GM19240 (cell line): ENCODE data around the gene TLL1.

ENCODE experiments used
- DNase-seq: peaks from one replicate; pipeline ENCODE4 v3.0.0; 2011; ENCODE audit warnings: low spot score; ENCODE audit not compliant: insufficient read length

The TLL1 gene

GRCh38 chr4:166045457-166045856 lies 172.4 kb downstream of the TLL1 start:
- DNase-seq, result no peak

- no peak for DNase-seq
Observed at GRCh38 chr4:166049036-166049435, 176.0 kb downstream of the TLL1 start.

GRCh38 chr4:166064721-166065120 lies 191.7 kb downstream of the TLL1 start:
- no peak for DNase-seq

GRCh38 chr4:166065324-166065723 lies 192.3 kb downstream of the TLL1 start:
- DNase-seq, result no peak

- DNase-seq, result no peak
Observed at GRCh38 chr4:166066936-166067335, 193.9 kb downstream of the TLL1 start.

GRCh38 chr4:166067915-166068314 lies 194.9 kb downstream of the TLL1 start:
- no peak for DNase-seq

- DNase-seq, result no peak
Observed at GRCh38 chr4:166073783-166074182, 200.7 kb downstream of the TLL1 start.

GRCh38 chr4:166075599-166075998 lies 202.6 kb downstream of the TLL1 start:
- no peak for DNase-seq

- DNase-seq, result no peak
Observed at GRCh38 chr4:166077782-166078181, 204.7 kb downstream of the TLL1 start.

GRCh38 chr4:166078383-166078782 lies 205.3 kb downstream of the TLL1 start:
- no peak for DNase-seq

- DNase-seq, result no peak
Observed at GRCh38 chr4:166078955-166079354, 205.9 kb downstream of the TLL1 start.

GRCh38 chr4:166087569-166087968 lies 214.5 kb downstream of the TLL1 start:
- no peak for DNase-seq

GRCh38 chr4:166088576-166088975 lies 215.5 kb downstream of the TLL1 start:
- no peak for DNase-seq

- DNase-seq, result no peak
Observed at GRCh38 chr4:166091146-166091545, 218.1 kb downstream of the TLL1 start.

- no peak for DNase-seq
Observed at GRCh38 chr4:166091912-166092510, 219.0 kb downstream of the TLL1 start.

- DNase-seq, result no peak
Observed at GRCh38 chr4:166092797-166093290, 219.8 kb downstream of the TLL1 start.

- no peak for DNase-seq
Observed at GRCh38 chr4:166104623-166105022, 231.6 kb downstream of the TLL1 start.

GRCh38 chr4:166121897-166122296 lies 248.9 kb downstream of the TLL1 start:
- DNase-seq, result no peak

GRCh38 chr4:166123546-166123945 lies 250.5 kb downstream of the TLL1 start:
- no peak for DNase-seq

- no peak for DNase-seq
Observed at GRCh38 chr4:166128403-166128802, 255.4 kb downstream of the TLL1 start.

- no peak for DNase-seq
Observed at GRCh38 chr4:166134285-166134684, 261.2 kb downstream of the TLL1 start.

- DNase-seq, result no peak
Observed at GRCh38 chr4:166140951-166141350, 267.9 kb downstream of the TLL1 start.

GRCh38 chr4:166143227-166143626 lies 270.2 kb downstream of the TLL1 start:
- no peak for DNase-seq

GRCh38 chr4:166144607-166145006 lies 271.6 kb downstream of the TLL1 start:
- no peak for DNase-seq
